HEK293 (cell line): ENCODE measurements around the gene MGST3.
A peak's percentile ranks its signal among the peaks of the same experiment; 100 is the strongest.

ENCODE experiments used
- AEBP2 ChIP-seq: fragments of 450-650 bp; formaldehyde crosslinking; IDR thresholded peaks from 2 replicates; pipeline ENCODE4 v1.5.1; 2016; ENCODE audit warnings: missing biosample characterization, missing genetic modification characterization, borderline replicate concordance
- BCL11B ChIP-seq: fragments of 450-650 bp; formaldehyde crosslinking; IDR thresholded peaks from 2 replicates; pipeline ENCODE4 v1.5.1; 2016; ENCODE audit warnings: low read depth, missing biosample characterization, missing genetic modification characterization
- GFI1B ChIP-seq: fragments of 450-650 bp; formaldehyde crosslinking; IDR thresholded peaks from 2 replicates; pipeline ENCODE4 v1.5.1; 2016; ENCODE audit warnings: missing biosample characterization, missing genetic modification characterization
- HOXD13 ChIP-seq: sonication (generic); formaldehyde crosslinking; IDR thresholded peaks from 2 replicates; pipeline ENCODE4 v1.8.0; 2022; ENCODE audit warnings: missing genetic modification reagents, borderline replicate concordance
- KLF7 ChIP-seq: fragments of 450-650 bp; formaldehyde crosslinking; IDR thresholded peaks from 2 replicates; pipeline ENCODE4 v1.5.1; 2016; ENCODE audit warnings: missing biosample characterization, missing genetic modification characterization, borderline replicate concordance
- MEIS1 ChIP-seq: sonication (generic); formaldehyde crosslinking; IDR thresholded peaks from 2 replicates; pipeline ENCODE4 v1.8.1; 2022; ENCODE audit warnings: missing genetic modification reagents, mild to moderate bottlenecking, borderline replicate concordance
- OSR2 ChIP-seq: fragments of 450-650 bp; formaldehyde crosslinking; IDR thresholded peaks from 2 replicates; pipeline ENCODE4 v1.5.1; 2016; ENCODE audit warnings: missing biosample characterization, missing genetic modification characterization
- REPIN1 ChIP-seq: fragments of 450-650 bp; formaldehyde crosslinking; IDR thresholded peaks from 2 replicates; pipeline ENCODE4 v1.5.1; 2017; ENCODE audit warnings: missing biosample characterization, missing genetic modification characterization, low read depth
- TRIM28 ChIP-seq: IDR thresholded peaks from 2 replicates; pipeline ENCODE4 v1.6.1; 2011; ENCODE audit warnings: low read length, control low read depth, borderline replicate concordance
- TSHZ1 ChIP-seq: fragments of 450-650 bp; formaldehyde crosslinking; IDR thresholded peaks from 2 replicates; pipeline ENCODE4 v1.5.1; 2016; ENCODE audit warnings: missing biosample characterization, missing genetic modification characterization, borderline replicate concordance
- WT1 ChIP-seq: fragments of 450-650 bp; formaldehyde crosslinking; IDR thresholded peaks from 2 replicates; pipeline ENCODE4 v1.5.1; 2016; ENCODE audit warnings: missing biosample characterization, missing genetic modification characterization
- ZBTB20 ChIP-seq: fragments of 450-650 bp; formaldehyde crosslinking; IDR thresholded peaks from 2 replicates; pipeline ENCODE4 v1.5.1; 2016; ENCODE audit warnings: missing biosample characterization, missing genetic modification characterization
- ZBTB8A ChIP-seq: fragments of 450-650 bp; formaldehyde crosslinking; IDR thresholded peaks from 2 replicates; pipeline ENCODE4 v1.5.1; 2016; ENCODE audit warnings: missing biosample characterization, missing genetic modification characterization
- ZEB2 ChIP-seq: fragments of 450-650 bp; formaldehyde crosslinking; IDR thresholded peaks from 2 replicates; pipeline ENCODE4 v1.5.1; 2016; ENCODE audit warnings: missing biosample characterization, missing genetic modification characterization
- ZNF121 ChIP-seq: fragments of 450-650 bp; formaldehyde crosslinking; IDR thresholded peaks from 2 replicates; pipeline ENCODE4 v1.5.1; 2016; ENCODE audit warnings: missing biosample characterization, missing genetic modification characterization
- ZNF133 ChIP-seq: fragments of 450-650 bp; formaldehyde crosslinking; IDR thresholded peaks from 2 replicates; pipeline ENCODE4 v1.5.1; 2016; ENCODE audit warnings: missing biosample characterization, missing genetic modification characterization
- ZNF211 ChIP-seq: fragments of 450-650 bp; formaldehyde crosslinking; IDR thresholded peaks from 2 replicates; pipeline ENCODE4 v1.5.1; 2016; ENCODE audit warnings: low read depth, missing biosample characterization, missing genetic modification characterization
- ZNF223 ChIP-seq: fragments of 450-650 bp; formaldehyde crosslinking; IDR thresholded peaks from 2 replicates; pipeline ENCODE4 v1.5.1; 2016; ENCODE audit warnings: missing biosample characterization, missing genetic modification characterization
- ZNF23 ChIP-seq: fragments of 450-650 bp; formaldehyde crosslinking; IDR thresholded peaks from 2 replicates; pipeline ENCODE4 v1.5.1; 2016; ENCODE audit warnings: missing biosample characterization, missing genetic modification characterization, borderline replicate concordance
- ZNF311 ChIP-seq: fragments of 450-650 bp; formaldehyde crosslinking; IDR thresholded peaks from 2 replicates; pipeline ENCODE4 v1.5.1; 2017; ENCODE audit warnings: missing biosample characterization, missing genetic modification characterization, borderline replicate concordance
- ZNF354C ChIP-seq: fragments of 450-650 bp; formaldehyde crosslinking; IDR thresholded peaks from 2 replicates; pipeline ENCODE4 v1.5.1; 2016; ENCODE audit warnings: missing biosample characterization, missing genetic modification characterization, low read depth, borderline replicate concordance
- ZNF391 ChIP-seq: fragments of 450-650 bp; formaldehyde crosslinking; IDR thresholded peaks from 2 replicates; pipeline ENCODE4 v1.5.1; 2016; ENCODE audit warnings: low read depth, missing biosample characterization, missing genetic modification characterization, borderline replicate concordance
- ZNF548 ChIP-seq: fragments of 450-650 bp; formaldehyde crosslinking; IDR thresholded peaks from 2 replicates; pipeline ENCODE4 v1.5.1; 2016; ENCODE audit warnings: missing biosample characterization, missing genetic modification characterization
- ZNF621 ChIP-seq: fragments of 450-650 bp; formaldehyde crosslinking; IDR thresholded peaks from 2 replicates; pipeline ENCODE4 v1.5.1; 2017; ENCODE audit warnings: missing biosample characterization, missing genetic modification characterization
- ZNF624 ChIP-seq: fragments of 450-650 bp; formaldehyde crosslinking; IDR thresholded peaks from 2 replicates; pipeline ENCODE4 v1.5.1; 2017; ENCODE audit warnings: missing biosample characterization, missing genetic modification characterization
- ZNF76 ChIP-seq: fragments of 450-650 bp; formaldehyde crosslinking; IDR thresholded peaks from 2 replicates; pipeline ENCODE4; 2016; ENCODE audit warnings: low read depth, missing biosample characterization, missing genetic modification characterization, borderline replicate concordance
- ZNF791 ChIP-seq: fragments of 450-650 bp; formaldehyde crosslinking; IDR thresholded peaks from 2 replicates; pipeline ENCODE4 v1.5.1; 2016; ENCODE audit warnings: missing biosample characterization, missing genetic modification characterization
- ZNF830 ChIP-seq: fragments of 450-650 bp; IDR thresholded peaks from 2 replicates; pipeline ENCODE4 v1.5.0; 2018; ENCODE audit warnings: missing biosample characterization, missing genetic modification characterization, low read depth, mild to moderate bottlenecking, moderate library complexity
- TF ChIP-seq, protein P1 (sequence below): fragments of 450-650 bp; formaldehyde crosslinking; IDR thresholded peaks from 2 replicates; pipeline ENCODE4 v1.5.1; 2016; ENCODE audit warnings: missing biosample characterization, missing genetic modification characterization
- TF ChIP-seq, protein P2 (sequence below): fragments of 450-650 bp; formaldehyde crosslinking; IDR thresholded peaks from 2 replicates; pipeline ENCODE4 v1.5.1; 2017; ENCODE audit warnings: missing biosample characterization, missing genetic modification characterization
- TF ChIP-seq, protein P3 (sequence below): fragments of 450-650 bp; formaldehyde crosslinking; IDR thresholded peaks from 2 replicates; pipeline ENCODE4 v1.5.0; 2017; ENCODE audit warnings: missing biosample characterization, missing genetic modification characterization, borderline replicate concordance

Gene MGST3

DNA sequence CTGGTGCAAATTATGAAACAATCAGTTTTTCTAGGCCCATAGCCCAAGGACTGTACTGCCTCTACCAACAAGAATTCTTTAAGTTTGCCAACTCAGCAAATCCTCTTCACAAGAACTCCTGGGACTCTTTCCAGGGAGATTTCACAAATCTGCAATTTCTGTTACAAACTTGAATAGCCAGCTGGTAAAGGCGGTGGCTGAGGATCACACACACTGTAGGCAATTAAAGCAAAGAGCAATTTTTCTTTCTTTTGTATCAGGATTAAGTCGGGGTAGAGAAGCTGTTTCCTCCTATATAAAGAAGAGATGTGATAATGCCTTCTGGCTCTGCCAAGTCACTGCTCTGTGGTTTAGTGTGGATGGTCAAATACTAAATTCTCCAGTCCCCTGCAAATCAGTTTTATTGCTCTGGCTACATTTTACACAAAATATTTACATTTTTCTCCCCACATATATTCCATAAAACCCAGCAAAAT is 65.6 kb downstream of the MGST3 start (continued):
- TF ChIP-seq ZNF624 (tag by site-specific recombination) (no peak), BCL11B (tag by site-specific recombination) (no peak), OSR2 (peak; percentile 64; the same call in 1 of the 2 replicates), AEBP2 (tag by site-specific recombination) (no peak), KLF7 (tag by site-specific recombination) (peak; percentile 21; the same call in 1 of the 2 replicates), ZNF23 (tag by site-specific recombination) (no peak), ZNF354C (tag by site-specific recombination) (no peak), ZBTB8A (tag by site-specific recombination) (no peak), HOXD13 (CRISPR knock-in tag) (0 out of 2 replicates have a peak, but pooled peaks have one; percentile 36), ZEB2 (tag by site-specific recombination) (0 out of 2 replicates have a peak, but pooled peaks have one; percentile 12), ZNF133 (tag by site-specific recombination) (no peak), ZNF830 (tag by site-specific recombination) (no peak), ZNF121 (tag by site-specific recombination) (no peak), ZNF391 (no peak), ZNF621 (tag by site-specific recombination) (no peak), WT1 (tag by site-specific recombination) (no peak), ZNF311 (tag by site-specific recombination) (no peak), REPIN1 (tag by site-specific recombination) (no peak), ZNF211 (no peak), ZBTB20 (tag by site-specific recombination) (no peak), ZNF791 (no peak), TRIM28 (no peak), GFI1B (no peak), ZNF76 (tag by site-specific recombination) (no peak), ZNF548 (no peak), TSHZ1 (tag by site-specific recombination) (no peak), MEIS1 (no peak), ZNF223 (tag by site-specific recombination) (no peak)
- TF ChIP-seq, protein P1, sequence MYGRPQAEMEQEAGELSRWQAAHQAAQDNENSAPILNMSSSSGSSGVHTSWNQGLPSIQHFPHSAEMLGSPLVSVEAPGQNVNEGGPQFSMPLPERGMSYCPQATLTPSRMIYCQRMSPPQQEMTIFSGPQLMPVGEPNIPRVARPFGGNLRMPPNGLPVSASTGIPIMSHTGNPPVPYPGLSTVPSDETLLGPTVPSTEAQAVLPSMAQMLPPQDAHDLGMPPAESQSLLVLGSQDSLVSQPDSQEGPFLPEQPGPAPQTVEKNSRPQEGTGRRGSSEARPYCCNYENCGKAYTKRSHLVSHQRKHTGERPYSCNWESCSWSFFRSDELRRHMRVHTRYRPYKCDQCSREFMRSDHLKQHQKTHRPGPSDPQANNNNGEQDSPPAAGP (tag by site-specific recombination): no peak
- TF ChIP-seq, protein P2, sequence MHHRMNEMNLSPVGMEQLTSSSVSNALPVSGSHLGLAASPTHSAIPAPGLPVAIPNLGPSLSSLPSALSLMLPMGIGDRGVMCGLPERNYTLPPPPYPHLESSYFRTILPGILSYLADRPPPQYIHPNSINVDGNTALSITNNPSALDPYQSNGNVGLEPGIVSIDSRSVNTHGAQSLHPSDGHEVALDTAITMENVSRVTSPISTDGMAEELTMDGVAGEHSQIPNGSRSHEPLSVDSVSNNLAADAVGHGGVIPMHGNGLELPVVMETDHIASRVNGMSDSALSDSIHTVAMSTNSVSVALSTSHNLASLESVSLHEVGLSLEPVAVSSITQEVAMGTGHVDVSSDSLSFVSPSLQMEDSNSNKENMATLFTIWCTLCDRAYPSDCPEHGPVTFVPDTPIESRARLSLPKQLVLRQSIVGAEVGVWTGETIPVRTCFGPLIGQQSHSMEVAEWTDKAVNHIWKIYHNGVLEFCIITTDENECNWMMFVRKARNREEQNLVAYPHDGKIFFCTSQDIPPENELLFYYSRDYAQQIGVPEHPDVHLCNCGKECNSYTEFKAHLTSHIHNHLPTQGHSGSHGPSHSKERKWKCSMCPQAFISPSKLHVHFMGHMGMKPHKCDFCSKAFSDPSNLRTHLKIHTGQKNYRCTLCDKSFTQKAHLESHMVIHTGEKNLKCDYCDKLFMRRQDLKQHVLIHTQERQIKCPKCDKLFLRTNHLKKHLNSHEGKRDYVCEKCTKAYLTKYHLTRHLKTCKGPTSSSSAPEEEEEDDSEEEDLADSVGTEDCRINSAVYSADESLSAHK: peak; percentile 34; the same call in 1 of the 2 replicates
- TF ChIP-seq, protein P3, sequence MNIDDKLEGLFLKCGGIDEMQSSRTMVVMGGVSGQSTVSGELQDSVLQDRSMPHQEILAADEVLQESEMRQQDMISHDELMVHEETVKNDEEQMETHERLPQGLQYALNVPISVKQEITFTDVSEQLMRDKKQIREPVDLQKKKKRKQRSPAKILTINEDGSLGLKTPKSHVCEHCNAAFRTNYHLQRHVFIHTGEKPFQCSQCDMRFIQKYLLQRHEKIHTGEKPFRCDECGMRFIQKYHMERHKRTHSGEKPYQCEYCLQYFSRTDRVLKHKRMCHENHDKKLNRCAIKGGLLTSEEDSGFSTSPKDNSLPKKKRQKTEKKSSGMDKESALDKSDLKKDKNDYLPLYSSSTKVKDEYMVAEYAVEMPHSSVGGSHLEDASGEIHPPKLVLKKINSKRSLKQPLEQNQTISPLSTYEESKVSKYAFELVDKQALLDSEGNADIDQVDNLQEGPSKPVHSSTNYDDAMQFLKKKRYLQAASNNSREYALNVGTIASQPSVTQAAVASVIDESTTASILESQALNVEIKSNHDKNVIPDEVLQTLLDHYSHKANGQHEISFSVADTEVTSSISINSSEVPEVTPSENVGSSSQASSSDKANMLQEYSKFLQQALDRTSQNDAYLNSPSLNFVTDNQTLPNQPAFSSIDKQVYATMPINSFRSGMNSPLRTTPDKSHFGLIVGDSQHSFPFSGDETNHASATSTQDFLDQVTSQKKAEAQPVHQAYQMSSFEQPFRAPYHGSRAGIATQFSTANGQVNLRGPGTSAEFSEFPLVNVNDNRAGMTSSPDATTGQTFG: no peak
